DND-41 (cell line): ENCODE data around the gene MAML3.

Experiments
- EZH2 ChIP-seq: IDR thresholded peaks from 3 replicates; pipeline ENCODE4 v1.6.1; 2012; ENCODE audit warnings: borderline replicate concordance, low read depth, mild to moderate bottlenecking, moderate library complexity, low read length, inconsistent platforms; ENCODE audit not compliant: severe bottlenecking
- TF ChIP-seq, protein P1 (sequence below): IDR thresholded peaks from 2 replicates; pipeline ENCODE4 v1.5.1; 2012; ENCODE audit warnings: borderline replicate concordance, low read length, moderate library complexity, mild to moderate bottlenecking; ENCODE audit not compliant: poor library complexity, severe bottlenecking; ENCODE audit errors: extremely low read depth

GRCh38 chr4:140066031-140066930 lies 87.7 kb downstream of the MAML3 start:
- TF ChIP-seq, protein P1, sequence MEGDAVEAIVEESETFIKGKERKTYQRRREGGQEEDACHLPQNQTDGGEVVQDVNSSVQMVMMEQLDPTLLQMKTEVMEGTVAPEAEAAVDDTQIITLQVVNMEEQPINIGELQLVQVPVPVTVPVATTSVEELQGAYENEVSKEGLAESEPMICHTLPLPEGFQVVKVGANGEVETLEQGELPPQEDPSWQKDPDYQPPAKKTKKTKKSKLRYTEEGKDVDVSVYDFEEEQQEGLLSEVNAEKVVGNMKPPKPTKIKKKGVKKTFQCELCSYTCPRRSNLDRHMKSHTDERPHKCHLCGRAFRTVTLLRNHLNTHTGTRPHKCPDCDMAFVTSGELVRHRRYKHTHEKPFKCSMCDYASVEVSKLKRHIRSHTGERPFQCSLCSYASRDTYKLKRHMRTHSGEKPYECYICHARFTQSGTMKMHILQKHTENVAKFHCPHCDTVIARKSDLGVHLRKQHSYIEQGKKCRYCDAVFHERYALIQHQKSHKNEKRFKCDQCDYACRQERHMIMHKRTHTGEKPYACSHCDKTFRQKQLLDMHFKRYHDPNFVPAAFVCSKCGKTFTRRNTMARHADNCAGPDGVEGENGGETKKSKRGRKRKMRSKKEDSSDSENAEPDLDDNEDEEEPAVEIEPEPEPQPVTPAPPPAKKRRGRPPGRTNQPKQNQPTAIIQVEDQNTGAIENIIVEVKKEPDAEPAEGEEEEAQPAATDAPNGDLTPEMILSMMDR, result no peak
- TF ChIP-seq EZH2, result no peak
